22Rv1 (cell line): Measurements from ENCODE around the gene ATAD1.
A peak's percentile ranks its signal among the peaks of the same experiment; 100 is the strongest.

Experiments
- H3K27ac ChIP-seq: fragments of 450-650 bp; 2 replicates; pipeline ENCODE4 v1.5.1; 2017
- CTCF ChIP-seq: fragments of 450-650 bp; IDR thresholded peaks from 2 replicates; pipeline ENCODE4 v1.5.1; 2017; ENCODE audit warnings: mild to moderate bottlenecking
- ZFX ChIP-seq: fragments of 450-650 bp; IDR thresholded peaks from 2 replicates; pipeline ENCODE4 v1.6.1; 2017; ENCODE audit warnings: antibody characterized with exemption, borderline replicate concordance

Gene ATAD1

GRCh38 chr10:87775766-87776165, 42.3 kb downstream of the ATAD1 start:
- TF ChIP-seq CTCF (no peak), ZFX (no peak)

GRCh38 chr10:87771871-87772500, 46.0 kb downstream of the ATAD1 start:
- no peak overlapping the region for H3K27ac ChIP-seq
- peak; percentile 80 for TF ChIP-seq CTCF
- no peak for TF ChIP-seq ZFX

More at GRCh38 chr10:87775766-87776165, 42.3 kb downstream of the ATAD1 start:
- H3K27ac ChIP-seq, result no peak overlapping the region

- TF ChIP-seq CTCF, result no peak
- TF ChIP-seq ZFX, result no peak
- H3K27ac ChIP-seq, result no peak overlapping the region
These were observed 50.8 kb downstream of the ATAD1 start for GRCh38 chr10:87767253-87767652.

- H3K27ac ChIP-seq, result no peak overlapping the region
- TF ChIP-seq CTCF, result no peak
- no peak for TF ChIP-seq ZFX
These were observed 52.2 kb downstream of the ATAD1 start for GRCh38 chr10:87765666-87766376.

GRCh38 chr10:87764072-87764934, 53.7 kb downstream of the ATAD1 start:
- no peak overlapping the region for H3K27ac ChIP-seq
- TF ChIP-seq CTCF, result no peak

- no peak overlapping the region for H3K27ac ChIP-seq
- no peak for TF ChIP-seq ZFX
- TF ChIP-seq CTCF, result no peak
These were observed 54.8 kb downstream of the ATAD1 start for GRCh38 chr10:87763086-87763861.
